Dermis blood vessel endothelial cell (primary cell): ENCODE measurements around the gene SF3A1. TPM values are rescaled to one million over a fixed set of nuclear protein-coding genes. Genes with fewer than 3 reads are reported as not detected.

ENCODE experiments used
- DNase-seq: peaks from one replicate; pipeline ENCODE4 v3.0.0; 2010
- total RNA-seq: library from RNA; depleted of rRNA; stranded (reverse); fragments of >200 nt; gene quantifications from 2 replicates; pipeline ENCODE4 v1.2.3, GENCODE V29; 2014

The SF3A1 gene
- total RNA-seq, 1 donor from 2014 or later = 17.5 TPM

- no peak for DNase-seq
Measured at GRCh38 chr22:30299322-30299721, 57.4 kb downstream of the SF3A1 start.

GRCh38 chr22:30297991-30298701 lies 58.5 kb downstream of the SF3A1 start:
- no peak for DNase-seq

- DNase-seq = no peak
Measured at GRCh38 chr22:30297276-30297990, 59.3 kb downstream of the SF3A1 start.

GRCh38 chr22:30296833-30297232 lies 59.9 kb downstream of the SF3A1 start:
- DNase-seq = no peak

GRCh38 chr22:30296324-30296723 lies 60.4 kb downstream of the SF3A1 start:
- DNase-seq = no peak

GRCh38 chr22:30295576-30295975 lies 61.1 kb downstream of the SF3A1 start:
- no peak for DNase-seq

GRCh38 chr22:30294830-30295229 lies 61.9 kb downstream of the SF3A1 start:
- DNase-seq = no peak

- no peak for DNase-seq
Measured at GRCh38 chr22:30294066-30294465, 62.6 kb downstream of the SF3A1 start.

GRCh38 chr22:30293026-30293425 lies 63.7 kb downstream of the SF3A1 start:
- no peak for DNase-seq

- DNase-seq = no peak
Measured at GRCh38 chr22:30292069-30292970, 64.4 kb downstream of the SF3A1 start.

- DNase-seq = peak; percentile 96
Measured at GRCh38 chr22:30291058-30291892, 65.4 kb downstream of the SF3A1 start.

- peak; percentile 76 for DNase-seq
Measured at GRCh38 chr22:30290342-30291057, 66.2 kb downstream of the SF3A1 start.

GRCh38 chr22:30289980-30290313 lies 66.7 kb downstream of the SF3A1 start:
- DNase-seq = no peak

- peak; percentile 97 for DNase-seq
Measured at GRCh38 chr22:30289141-30289979, 67.3 kb downstream of the SF3A1 start, which contains the start of gene CASTOR1. Gene CASTOR1, minus strand, starts transcription at chr22:30289505. Its CDS starts 8 bp downstream, at chr22:30289497.

GRCh38 chr22:30288419-30289140 lies 68.1 kb downstream of the SF3A1 start:
- DNase-seq = no peak

- DNase-seq = peak; percentile 94
Measured at GRCh38 chr22:30287648-30288418, 68.9 kb downstream of the SF3A1 start.

GRCh38 chr22:30286813-30287647 lies 69.7 kb downstream of the SF3A1 start:
- DNase-seq = peak; percentile 79

- DNase-seq = no peak
Measured at GRCh38 chr22:30286331-30286730, 70.4 kb downstream of the SF3A1 start.
